ENCODE data around the gene FTCDNL1. TPM values are rescaled to one million over a fixed set of nuclear protein-coding genes. Genes with fewer than 3 reads are reported as not detected.

FTCDNL1 gene
- polyA plus RNA-seq, 1 of the 3 experiments (the other 2 are of a cell fraction) = not detected

- H3K36me3 ChIP-seq (replicated peaks in 1 of 2; ENCODE audit: control insufficient read depth in 1 of 2, insufficient read depth in 2 of 2, low read length in 1 of 2) = no peaks in the 10 kb centered on the region
- no peak overlapping the region for H2AFZ ChIP-seq (ENCODE audit: low read depth)
- H3K9me2 ChIP-seq = no peaks in the 10 kb centered on the region
- H3K27ac ChIP-seq (ENCODE audit: low read depth in 2 of 2, low read length in 1 of 2) = no peak overlapping the region
- H4K20me1 ChIP-seq (ENCODE audit: insufficient read depth) = no peaks in the 10 kb centered on the region
- H3K9me3 ChIP-seq = no peaks in the 10 kb centered on the region
- TF ChIP-seq RXRA (IDR thresholded peaks at IDR 0.05; ENCODE audit: borderline replicate concordance, low read depth) (no peak), FOXJ3 (CRISPR knock-in tag; IDR thresholded peaks at IDR 0.05) (no peak), RCOR1 (IDR thresholded peaks at IDR 0.05; ENCODE audit: low read length) (no peak), ELF1 (IDR thresholded peaks at IDR 0.05) (no peak), TAF1 (IDR thresholded peaks at IDR 0.05; ENCODE audit: borderline replicate concordance, low read depth, low read length) (no peak), POLR2AphosphoS5 (IDR thresholded peaks at IDR 0.05; ENCODE audit: low read depth, low read length) (no peak), ZBTB33 (IDR thresholded peaks at IDR 0.05; ENCODE audit: borderline replicate concordance, low read depth) (no peak), SIN3A (IDR thresholded peaks at IDR 0.05; ENCODE audit: borderline replicate concordance, low read depth, low read length) (no peak), NFIC (IDR thresholded peaks at IDR 0.05; ENCODE audit: borderline replicate concordance) (no peak), USF1 (IDR thresholded peaks at IDR 0.05; ENCODE audit: borderline replicate concordance, low read depth) (no peak), TCF12 (IDR thresholded peaks at IDR 0.05) (no peak), RAD21 (IDR thresholded peaks at IDR 0.05; ENCODE audit: low read length) (no peak), PBX3 (IDR thresholded peaks at IDR 0.05) (no peak), MEF2A (IDR thresholded peaks at IDR 0.05; ENCODE audit: borderline replicate concordance, low read depth) (no peak), USF2 (IDR thresholded peaks at IDR 0.05; ENCODE audit: borderline replicate concordance, low read depth, low read length) (no peak), TEAD4 (IDR thresholded peaks at IDR 0.05; ENCODE audit: borderline replicate concordance, insufficient read depth) (no peak), RFX5 (IDR thresholded peaks at IDR 0.05; ENCODE audit: low read length) (no peak)
- H3F3A ChIP-seq (replicated peaks; ENCODE audit: insufficient read depth) = no peaks in the 10 kb centered on the region
- CTCF ChIA-PET = no interaction called here
- H3K9ac ChIP-seq = no peak overlapping the region
- DNase-seq = no peak
- H3K27me3 ChIP-seq (ENCODE audit: insufficient read depth) = no peaks in the 10 kb centered on the region
- H3K4me1 ChIP-seq (ENCODE audit: control insufficient read depth in 1 of 2, insufficient read depth in 2 of 2, low read depth in 1 of 2, low read length in 1 of 2) = no peaks in the 10 kb centered on the region
- H3K4me3 ChIP-seq (ENCODE audit: low read depth in 2 of 2, low read length in 1 of 2) = no peak overlapping the region
- 33% methylated on average over 4 of the region's 4 CpGs for WGBS (ENCODE audit: low lambda C conversion rate)
- H3K79me2 ChIP-seq (ENCODE audit: insufficient read depth) = no peaks in the 10 kb centered on the region
- H3K4me2 ChIP-seq = no peak overlapping the region
- POLR2A ChIA-PET = no interaction called here
These were observed 132.9 kb downstream of the FTCDNL1 start for GRCh38 chr2:199718074-199718473.

Measured in SK-N-SH (cell line).